Uterus (tissue), 4 donors: ENCODE measurements around the gene SGTA. TPM values are rescaled to one million over a fixed set of nuclear protein-coding genes. Genes with fewer than 3 reads are reported as not detected.

Experiments used
- DNase-seq, 2 donors: peaks; one replicate each; pipeline ENCODE4 v3.0.0-alpha.2; 2019 to 2020
- H3K27ac ChIP-seq, 2 donors: fragments of 200-600 bp; sonication (generic); 1 replicate in 1 of 2; 2 replicates in 1 of 2; pipeline ENCODE4 v1.5.1; 2016 to 2018
- H3K27me3 ChIP-seq, 2 donors: fragments of 200-600 bp; sonication (generic); one replicate each; pipeline ENCODE4 v1.5.1; 2018 to 2019; ENCODE audit warnings: control low read depth in 1 of 2
- H3K36me3 ChIP-seq, 2 donors: fragments of 200-600 bp; sonication (generic); one replicate each; pipeline ENCODE4 v1.5.1; 2019; ENCODE audit warnings: control low read depth in 1 of 2
- H3K4me1 ChIP-seq, 2 donors: fragments of 200-600 bp; sonication (generic); one replicate each; pipeline ENCODE4 v1.5.1; 2018 to 2019; ENCODE audit warnings: control low read depth in 1 of 2
- H3K4me3 ChIP-seq, 2 donors: fragments of 200-600 bp; sonication (generic); 1 replicate in 1 of 2; 2 replicates in 1 of 2; pipeline ENCODE4 v1.5.1; 2018 to 2019; ENCODE audit warnings: mild to moderate bottlenecking in 1 of 2
- H3K9me3 ChIP-seq, 2 donors: fragments of 200-600 bp; sonication (generic); one replicate each; pipeline ENCODE4 v1.5.1; 2019; ENCODE audit warnings: control low read depth in 1 of 2
- POLR2A ChIP-seq, 2 donors: fragments of 450-650 bp; IDR thresholded peaks; one replicate each; pipeline ENCODE4 v1.6.1; 2016; ENCODE audit warnings: antibody characterized with exemption in 2 of 2, mild to moderate bottlenecking in 1 of 2, moderate library complexity in 1 of 2
- intact Hi-C: fragments of 100-400 bp; cut with DNase I; formaldehyde crosslinking; loops from one replicate; pipeline ENCODE4 v1.15.1; 2023; ENCODE audit warnings: low total_unique reads
- total RNA-seq, 4 donors: library from RNA; depleted of rRNA in 3 of 4; stranded (reverse); fragments of >200 nt in 3 of 4; gene quantifications; one replicate each; pipeline versions ENCODE4 v1.1.0 to v1.2.4, GENCODE V29; 2014 to 2023
- TF ChIP-seq, protein P1 (sequence below), 4 experiments: fragments of 200-600 bp in 2 of 4; fragments of 450-650 bp in 2 of 4; sonication (generic) in 2 of 4; IDR thresholded peaks; one replicate each; pipeline ENCODE4 v1.5.1; 2016 to 2019; ENCODE audit warnings: antibody characterized with exemption in 4 of 4, mild to moderate bottlenecking in 2 of 4, moderate library complexity in 1 of 4
- donor health status: DM: yes; HTN: yes; CAD: no.

Gene SGTA
- total RNA-seq, 4 donors from 2014 or later, result 9.5 to 50.7 (median 23.6) TPM

DNA sequence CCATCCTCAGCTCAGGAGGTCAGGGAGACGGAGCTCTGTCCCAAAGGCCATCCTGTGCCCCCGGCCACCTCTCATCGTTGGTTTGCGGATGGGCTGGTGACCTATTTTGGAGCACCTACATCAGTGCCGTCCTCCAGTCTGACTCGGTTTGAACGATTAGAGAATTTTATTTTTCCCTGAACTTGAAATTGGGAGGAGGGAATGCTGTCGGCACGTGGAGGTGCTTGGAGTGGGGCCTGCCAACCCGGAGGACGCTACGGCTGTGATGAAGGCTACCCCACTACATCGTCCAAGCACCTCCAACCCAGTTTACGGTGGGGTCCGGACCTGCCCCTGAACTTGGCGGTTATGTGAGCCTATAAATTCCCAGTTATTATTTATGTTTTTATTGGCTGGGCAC, 33.6 kb upstream of the SGTA start:
- Histone ChIP-seq H3K4me1 (no peaks in the 10 kb centered on the region), H3K36me3 (no peaks in the 10 kb centered on the region), H3K27ac (no peak overlapping the region), H3K27me3 (no peaks in the 10 kb centered on the region), H3K9me3 (no peaks in the 10 kb centered on the region), H3K4me3 (no peak overlapping the region)
- intact Hi-C loops, result no loop called here
- no peak for TF ChIP-seq POLR2A (IDR thresholded peaks at IDR 0.05)
- TF ChIP-seq, protein P1, sequence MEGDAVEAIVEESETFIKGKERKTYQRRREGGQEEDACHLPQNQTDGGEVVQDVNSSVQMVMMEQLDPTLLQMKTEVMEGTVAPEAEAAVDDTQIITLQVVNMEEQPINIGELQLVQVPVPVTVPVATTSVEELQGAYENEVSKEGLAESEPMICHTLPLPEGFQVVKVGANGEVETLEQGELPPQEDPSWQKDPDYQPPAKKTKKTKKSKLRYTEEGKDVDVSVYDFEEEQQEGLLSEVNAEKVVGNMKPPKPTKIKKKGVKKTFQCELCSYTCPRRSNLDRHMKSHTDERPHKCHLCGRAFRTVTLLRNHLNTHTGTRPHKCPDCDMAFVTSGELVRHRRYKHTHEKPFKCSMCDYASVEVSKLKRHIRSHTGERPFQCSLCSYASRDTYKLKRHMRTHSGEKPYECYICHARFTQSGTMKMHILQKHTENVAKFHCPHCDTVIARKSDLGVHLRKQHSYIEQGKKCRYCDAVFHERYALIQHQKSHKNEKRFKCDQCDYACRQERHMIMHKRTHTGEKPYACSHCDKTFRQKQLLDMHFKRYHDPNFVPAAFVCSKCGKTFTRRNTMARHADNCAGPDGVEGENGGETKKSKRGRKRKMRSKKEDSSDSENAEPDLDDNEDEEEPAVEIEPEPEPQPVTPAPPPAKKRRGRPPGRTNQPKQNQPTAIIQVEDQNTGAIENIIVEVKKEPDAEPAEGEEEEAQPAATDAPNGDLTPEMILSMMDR (IDR thresholded peaks at IDR 0.05), result no peak
- no peak for DNase-seq

DNA sequence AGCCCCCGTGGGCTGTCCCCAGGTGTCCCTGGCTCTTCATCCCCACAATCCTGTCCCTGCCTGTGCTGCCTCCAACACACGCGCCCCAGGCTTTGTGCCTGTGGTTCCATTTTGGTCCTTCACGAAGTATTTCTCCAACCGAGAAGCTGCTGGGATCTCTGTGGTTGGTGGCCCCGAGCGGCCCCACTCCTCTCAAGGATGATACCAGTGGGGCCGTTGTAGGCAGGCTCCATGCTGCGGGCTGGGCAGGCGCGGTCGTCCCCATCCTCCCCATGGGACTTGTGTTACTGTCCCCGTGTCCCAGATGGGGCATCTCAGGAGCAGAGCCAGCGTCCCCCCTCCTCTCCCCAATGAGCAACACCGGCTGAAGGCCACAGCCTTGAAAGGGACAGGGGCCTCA, 32.9 kb upstream of the SGTA start:
- no peak overlapping the region for H3K27ac ChIP-seq
- no peaks in the 10 kb centered on the region for H3K36me3 ChIP-seq
- intact Hi-C loops, result no loop called here
- no peaks in the 10 kb centered on the region for H3K27me3 ChIP-seq
- H3K9me3 ChIP-seq, result no peaks in the 10 kb centered on the region
- no peak for TF ChIP-seq POLR2A (IDR thresholded peaks at IDR 0.05)
- TF ChIP-seq, protein P1 (IDR thresholded peaks at IDR 0.05), result no peak
- no peaks in the 10 kb centered on the region for H3K4me1 ChIP-seq
- no peak overlapping the region for H3K4me3 ChIP-seq
- DNase-seq, result no peak

DNA sequence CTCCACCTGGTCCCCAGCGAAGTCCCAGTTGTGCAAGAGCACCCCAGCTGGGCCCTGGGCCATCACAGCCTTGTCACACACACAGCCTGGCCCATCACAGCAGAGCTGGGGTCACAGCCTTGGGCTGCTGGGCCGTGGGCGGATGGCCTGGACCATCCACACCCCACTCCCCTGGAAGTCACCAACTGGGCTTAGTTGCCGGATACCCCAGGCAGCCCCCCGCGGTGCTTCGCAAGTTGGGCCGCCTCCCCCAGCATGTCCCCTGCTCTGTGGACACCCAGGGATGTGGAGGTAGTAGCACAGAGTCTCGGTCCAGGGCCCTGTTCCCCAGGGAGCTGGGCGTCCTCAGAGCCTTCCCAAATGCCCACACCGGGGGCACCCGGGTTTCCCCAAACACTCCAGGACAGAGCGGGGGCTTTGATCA, 32.1 kb upstream of the SGTA start:
- intact Hi-C loops, result no loop called here
- no peak for DNase-seq
- no peak for TF ChIP-seq POLR2A (IDR thresholded peaks at IDR 0.05)
- TF ChIP-seq, protein P1 (IDR thresholded peaks at IDR 0.05), result no peak
- Histone ChIP-seq H3K4me3 (no peak overlapping the region), H3K9me3 (no peaks in the 10 kb centered on the region), H3K36me3 (no peaks in the 10 kb centered on the region), H3K4me1 (no peaks in the 10 kb centered on the region), H3K27ac (no peak overlapping the region), H3K27me3 (no peaks in the 10 kb centered on the region)

DNA sequence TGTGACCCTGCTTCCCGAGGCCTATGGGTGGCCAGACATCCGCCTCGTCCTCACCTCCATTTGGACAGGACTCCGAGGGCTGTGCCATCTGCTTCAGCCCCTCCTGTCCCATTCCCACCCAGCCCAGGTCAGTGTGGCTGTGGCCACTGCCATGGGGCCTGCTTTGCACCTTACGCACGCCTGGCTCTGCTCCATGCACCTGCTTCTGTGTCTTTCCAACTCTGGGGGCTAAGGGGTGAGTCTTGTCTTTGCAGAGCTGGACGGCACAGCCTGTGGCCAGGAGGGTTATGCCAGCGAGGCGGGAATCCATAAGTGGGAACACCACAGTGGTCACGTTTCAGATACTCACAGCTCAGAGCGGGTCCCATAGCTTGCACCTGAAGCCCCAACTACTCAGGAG, 31.4 kb upstream of the SGTA start:
- no peak overlapping the region for H3K27ac ChIP-seq
- no peak overlapping the region for H3K4me3 ChIP-seq
- intact Hi-C loops, result no loop called here
- H3K36me3 ChIP-seq, result no peaks in the 10 kb centered on the region
- no peaks in the 10 kb centered on the region for H3K9me3 ChIP-seq
- TF ChIP-seq POLR2A (IDR thresholded peaks at IDR 0.05), result no peak
- TF ChIP-seq, protein P1 (IDR thresholded peaks at IDR 0.05), result no peak
- no peaks in the 10 kb centered on the region for H3K4me1 ChIP-seq
- no peak for DNase-seq
- no peaks in the 10 kb centered on the region for H3K27me3 ChIP-seq

DNA sequence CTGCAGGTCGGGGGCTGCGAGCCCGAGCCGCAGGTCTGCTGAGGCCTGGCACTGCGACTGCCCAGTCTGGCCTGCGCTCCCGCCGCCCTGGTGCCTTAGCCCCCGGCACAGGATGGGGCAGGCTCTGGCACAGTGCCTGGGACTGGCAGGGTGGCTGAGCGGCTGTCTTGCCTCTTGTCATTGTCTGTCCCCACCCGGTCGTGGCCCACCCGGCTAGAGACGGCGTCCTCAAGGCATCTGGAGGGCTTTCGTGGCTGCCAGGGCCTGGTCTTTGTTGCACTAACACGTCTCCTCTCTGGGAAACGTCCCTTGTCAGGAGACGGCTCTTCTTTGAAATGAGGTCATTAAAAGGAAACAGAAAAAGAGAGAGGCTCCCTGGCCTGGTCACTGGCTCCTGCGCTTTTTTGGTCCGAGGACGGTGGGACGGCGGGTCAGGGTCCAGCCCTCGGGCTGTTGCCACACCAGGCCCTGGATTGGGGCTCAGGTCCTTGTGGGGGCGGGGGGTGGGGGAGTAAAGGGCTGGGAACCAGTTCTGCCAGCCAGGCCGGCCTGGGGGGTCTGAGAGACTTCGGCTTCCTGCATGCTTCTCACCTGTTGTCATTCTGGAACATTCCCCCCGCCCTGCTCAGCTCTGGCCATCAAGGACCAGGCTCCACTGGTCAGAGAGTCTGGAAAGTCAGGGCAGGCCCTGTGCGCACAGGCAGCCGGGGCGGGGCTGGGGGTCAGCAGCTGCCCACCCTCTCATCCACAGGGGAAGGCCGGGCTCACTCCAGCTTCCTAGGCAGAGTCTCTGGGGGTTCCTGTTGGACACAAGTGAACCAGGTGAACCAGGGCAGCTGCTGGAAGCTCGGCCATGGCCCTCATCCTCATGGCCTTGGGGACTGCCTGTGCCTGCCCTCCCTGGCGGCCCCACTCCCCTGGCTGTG, 30.4 kb upstream of the SGTA start:
- Histone ChIP-seq H3K9me3 (no peaks in the 10 kb centered on the region), H3K27ac (no peak overlapping the region), H3K4me3 (no peak overlapping the region), H3K27me3 (no peaks in the 10 kb centered on the region), H3K36me3 (no peaks in the 10 kb centered on the region), H3K4me1 (no peaks in the 10 kb centered on the region)
- DNase-seq, result no peak
- intact Hi-C loops, result no loop called here
- no peak for TF ChIP-seq POLR2A (IDR thresholded peaks at IDR 0.05)
- TF ChIP-seq, protein P1 (IDR thresholded peaks at IDR 0.05), result no peak
